ENCODE data around the gene SLC66A2.

DNA sequence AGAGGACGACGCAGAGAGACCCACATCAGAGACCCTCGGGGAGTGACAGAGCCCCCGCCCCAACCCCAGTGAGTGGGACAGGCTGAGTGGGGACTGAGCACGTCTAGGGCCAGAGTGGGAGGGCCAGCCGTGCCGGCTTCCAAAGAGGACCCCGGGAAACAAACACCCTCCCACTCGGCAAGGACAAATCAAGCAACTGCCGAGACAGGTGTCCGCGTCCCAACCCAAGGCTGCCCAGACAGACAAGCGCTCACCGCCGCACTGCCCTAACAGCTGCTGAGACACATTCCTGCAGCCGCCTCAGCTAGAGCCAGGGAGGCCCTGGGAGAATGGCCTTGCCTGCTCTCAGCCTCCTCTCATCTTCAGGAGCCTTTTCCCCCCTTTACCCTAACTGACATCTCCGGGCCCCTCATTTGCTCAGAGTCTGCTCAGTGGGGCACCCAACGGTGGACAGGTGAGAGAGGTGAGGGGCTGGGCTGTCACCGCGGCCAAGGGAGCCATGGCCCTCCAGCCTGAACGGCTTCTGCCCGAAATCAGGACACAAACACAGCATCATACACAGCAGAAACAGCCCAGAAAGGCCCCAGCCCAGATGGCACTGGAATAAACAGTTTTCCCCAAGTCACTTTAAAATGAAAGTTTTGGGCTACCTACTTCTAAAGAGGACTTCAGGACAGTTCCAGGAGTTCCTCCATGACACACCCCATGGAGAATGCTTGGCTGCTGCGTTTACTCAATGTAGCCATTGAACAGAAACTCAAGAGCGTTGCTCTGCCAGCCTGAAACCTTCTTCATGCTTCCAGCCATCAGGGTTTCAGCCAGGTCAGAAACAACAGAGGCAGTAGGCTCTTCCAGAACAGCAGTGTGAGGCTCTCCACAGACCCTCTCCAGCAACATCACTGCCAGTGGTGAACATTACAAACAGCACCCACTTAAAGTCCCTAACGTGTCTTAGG lies 23.6 kb downstream of the SLC66A2 start:
- no peak for TF ChIP-seq CTCF (IDR thresholded peaks at IDR 0.05)
- no peak for TF ChIP-seq POLR2A (IDR thresholded peaks at IDR 0.05)
- no peak for TF ChIP-seq POLR2AphosphoS5 (IDR thresholded peaks at IDR 0.05)
- TF ChIP-seq EP300 (IDR thresholded peaks at IDR 0.05; ENCODE audit: low read depth), result no peak

Data from transverse colon (tissue), 4 donors.